Measurements from ENCODE around the gene NAALADL2.

GRCh38 chr3:175273573-175273972, 414.4 kb downstream of the NAALADL2 start:
- TF ChIP-seq CTCF (IDR thresholded peaks at IDR 0.05; ENCODE audit: low read depth, low read length, missing input control): no peak
- TF ChIP-seq GABPA (IDR thresholded peaks at IDR 0.05 in 1 of 2, conservative IDR thresholded peaks at IDR 0.05 in 1 of 2): no peak
- TF ChIP-seq RAD21 (IDR thresholded peaks at IDR 0.05): no peak
- TF ChIP-seq YY1 (IDR thresholded peaks at IDR 0.05): no peak
- TF ChIP-seq FOXA1 (IDR thresholded peaks at IDR 0.05): no peak
- no peak for TF ChIP-seq SP1 (IDR thresholded peaks at IDR 0.05)

Measured in liver (tissue), 3 donors.